Measurements from ENCODE around the gene VHLL. TPM values are rescaled to one million over a fixed set of nuclear protein-coding genes. Genes with fewer than 3 reads are reported as not detected.

Gene VHLL
- total and polyA plus RNA-seq, 10 of the 15 experiments (the other 5 are each of a cell fraction or from before 2014, with no cell fraction given): 0.23 TPM; not detected in 9

DNA sequence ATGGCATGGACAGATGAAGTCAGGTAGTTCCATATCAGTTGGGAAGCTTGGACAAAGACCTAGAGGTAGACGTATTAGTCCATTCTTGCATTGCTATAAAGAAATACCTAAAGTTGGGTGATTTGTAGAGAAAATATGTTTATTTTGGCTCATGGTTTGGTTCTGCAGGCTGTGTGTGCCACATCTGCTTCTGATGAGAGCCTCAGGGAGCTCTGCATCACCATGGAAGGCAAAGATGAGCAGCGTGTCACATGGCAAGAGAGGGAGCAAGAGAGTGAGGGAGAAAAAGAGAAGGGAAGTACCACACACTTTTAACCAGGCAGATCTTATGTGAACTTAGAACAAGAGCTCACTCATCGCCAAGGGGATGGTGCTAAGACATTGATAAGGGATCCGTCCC is 48.2 kb upstream of the VHLL start:
- RAD21 ChIA-PET (ENCODE audit: unreplicated experiment): interaction anchor here (0.6 to 1.2 kb wide), 2 partner anchors 99 to 105 kb away, joined by 3 to 4 read pairs; no protein-coding TSS in a partner anchor
- Histone ChIP-seq H3K4me1 (ENCODE audit: control insufficient read depth, insufficient read depth, low read length) (no peaks in the 10 kb centered on the region), H3K27me3 (replicated peaks in 1 of 2; ENCODE audit: control insufficient read depth in 2 of 2, insufficient read depth in 2 of 2, low read length in 1 of 2) (peaks cover 0 to 5% of the 10 kb centered on the region in 2 experiments; a peak in 1 of 4 replicates), H3K9ac (ENCODE audit: control insufficient read depth, insufficient read depth, low read length) (no peak overlapping the region), H3K9me3 (replicated peaks; ENCODE audit: control insufficient read depth, insufficient read depth, low read length) (no peaks in the 10 kb centered on the region), H3K36me3 (ENCODE audit: control insufficient read depth in 2 of 2, insufficient read depth in 2 of 2, low read length in 1 of 2) (no peaks in the 10 kb centered on the region), H4K20me1 (ENCODE audit: control insufficient read depth, insufficient read depth) (no peaks in the 10 kb centered on the region), H3K27ac (ENCODE audit: control insufficient read depth, insufficient read depth) (no peak overlapping the region), H3K4me2 (ENCODE audit: control insufficient read depth, insufficient read depth) (no peak overlapping the region), H2AFZ (ENCODE audit: control insufficient read depth, low read depth, low read length) (no peak overlapping the region), H3K4me3 (no peak overlapping the region), H3K79me2 (ENCODE audit: control insufficient read depth, insufficient read depth, low read length) (no peaks in the 10 kb centered on the region)
- POLR2A ChIA-PET: no interaction called here
- FAIRE-seq (no peak), ATAC-seq (no peak), DNase-seq (ENCODE audit: low read depth, low spot score) (no peak)
- 25% methylated on average over 4 of the region's 4 CpGs for WGBS (ENCODE audit: insufficient coverage, insufficient replicate concordance, low lambda C conversion rate, missing lambda C conversion rate)
- in situ Hi-C loops (cut with MboI): no loop called here
- no TSS peak for BruUV-seq (replicated peaks)
- CTCF ChIA-PET: interaction anchor here (1.1 to 3.0 kb wide), 4 partner anchors 12 to 99 kb away, joined by 3 to 10 read pairs (median 5); no protein-coding TSS in a partner anchor
- SMC1A ChIA-PET (ENCODE audit: uncharacterized antibody, unreplicated experiment): interaction anchor here (1.0 kb wide), 1 partner anchor 39 kb away, joined by 3 read pairs; no protein-coding TSS in a partner anchor
- intact Hi-C loops (cut with micrococcal nuclease; ENCODE audit: unreplicated experiment): no loop called here
- TF ChIP-seq HDAC6 (IDR thresholded peaks at IDR 0.05; ENCODE audit: unreplicated experiment) (no peak), FOXK2 (IDR thresholded peaks at IDR 0.05) (no peak), NR2C1 (IDR thresholded peaks at IDR 0.05) (no peak), EED (IDR thresholded peaks at IDR 0.05; ENCODE audit: low read depth) (no peak), SUZ12 (IDR thresholded peaks at IDR 0.05; ENCODE audit: unreplicated experiment) (no peak), NRF1 (conservative IDR thresholded peaks at IDR 0.05; ENCODE audit: low read depth, low read length) (no peak), ZBTB11 (CRISPR knock-in tag; IDR thresholded peaks at IDR 0.05) (no peak), SMC3 (IDR thresholded peaks at IDR 0.05; ENCODE audit: borderline replicate concordance, low read length) (no peak), POLR2AphosphoS5 (IDR thresholded peaks at IDR 0.05; ENCODE audit: low read length) (no peak), YBX1 (IDR thresholded peaks at IDR 0.05) (no peak), RCOR1 (conservative IDR thresholded peaks at IDR 0.05; ENCODE audit: low read depth, low read length) (no peak), YY1 (IDR thresholded peaks at IDR 0.05; ENCODE audit: low read depth, low read length) (no peak), STAT3 (IDR thresholded peaks at IDR 0.05; ENCODE audit: low read depth, low read length) (no peak), CBFB (IDR thresholded peaks at IDR 0.05; ENCODE audit: low read depth) (no peak), IKZF2 (IDR thresholded peaks at IDR 0.05) (no peak), BRCA1 (IDR thresholded peaks at IDR 0.05; ENCODE audit: low read depth, low read length) (no peak)
- TF ChIP-seq, protein P1, sequence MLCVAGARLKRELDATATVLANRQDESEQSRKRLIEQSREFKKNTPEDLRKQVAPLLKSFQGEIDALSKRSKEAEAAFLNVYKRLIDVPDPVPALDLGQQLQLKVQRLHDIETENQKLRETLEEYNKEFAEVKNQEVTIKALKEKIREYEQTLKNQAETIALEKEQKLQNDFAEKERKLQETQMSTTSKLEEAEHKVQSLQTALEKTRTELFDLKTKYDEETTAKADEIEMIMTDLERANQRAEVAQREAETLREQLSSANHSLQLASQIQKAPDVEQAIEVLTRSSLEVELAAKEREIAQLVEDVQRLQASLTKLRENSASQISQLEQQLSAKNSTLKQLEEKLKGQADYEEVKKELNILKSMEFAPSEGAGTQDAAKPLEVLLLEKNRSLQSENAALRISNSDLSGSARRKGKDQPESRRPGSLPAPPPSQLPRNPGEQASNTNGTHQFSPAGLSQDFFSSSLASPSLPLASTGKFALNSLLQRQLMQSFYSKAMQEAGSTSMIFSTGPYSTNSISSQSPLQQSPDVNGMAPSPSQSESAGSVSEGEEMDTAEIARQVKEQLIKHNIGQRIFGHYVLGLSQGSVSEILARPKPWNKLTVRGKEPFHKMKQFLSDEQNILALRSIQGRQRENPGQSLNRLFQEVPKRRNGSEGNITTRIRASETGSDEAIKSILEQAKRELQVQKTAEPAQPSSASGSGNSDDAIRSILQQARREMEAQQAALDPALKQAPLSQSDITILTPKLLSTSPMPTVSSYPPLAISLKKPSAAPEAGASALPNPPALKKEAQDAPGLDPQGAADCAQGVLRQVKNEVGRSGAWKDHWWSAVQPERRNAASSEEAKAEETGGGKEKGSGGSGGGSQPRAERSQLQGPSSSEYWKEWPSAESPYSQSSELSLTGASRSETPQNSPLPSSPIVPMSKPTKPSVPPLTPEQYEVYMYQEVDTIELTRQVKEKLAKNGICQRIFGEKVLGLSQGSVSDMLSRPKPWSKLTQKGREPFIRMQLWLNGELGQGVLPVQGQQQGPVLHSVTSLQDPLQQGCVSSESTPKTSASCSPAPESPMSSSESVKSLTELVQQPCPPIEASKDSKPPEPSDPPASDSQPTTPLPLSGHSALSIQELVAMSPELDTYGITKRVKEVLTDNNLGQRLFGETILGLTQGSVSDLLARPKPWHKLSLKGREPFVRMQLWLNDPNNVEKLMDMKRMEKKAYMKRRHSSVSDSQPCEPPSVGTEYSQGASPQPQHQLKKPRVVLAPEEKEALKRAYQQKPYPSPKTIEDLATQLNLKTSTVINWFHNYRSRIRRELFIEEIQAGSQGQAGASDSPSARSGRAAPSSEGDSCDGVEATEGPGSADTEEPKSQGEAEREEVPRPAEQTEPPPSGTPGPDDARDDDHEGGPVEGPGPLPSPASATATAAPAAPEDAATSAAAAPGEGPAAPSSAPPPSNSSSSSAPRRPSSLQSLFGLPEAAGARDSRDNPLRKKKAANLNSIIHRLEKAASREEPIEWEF (IDR thresholded peaks at IDR 0.05; ENCODE audit: insufficient replicate concordance, low read depth, low read length): no peak

Measured in GM12878 (cell line).